Left cardiac atrium (tissue), 4 donors: ENCODE results near the gene MUC5AC. TPM values are rescaled to one million over a fixed set of nuclear protein-coding genes. Genes with fewer than 3 reads are reported as not detected.
A peak's percentile ranks its signal among the peaks of the same experiment; 100 is the strongest.
"Not testable (repeated sequence)": the region's sequence is repeated elsewhere in the genome, so short reads cannot be mapped to it uniquely, and the experiment has no call there.

Source experiments
- ATAC-seq, 2 donors: fragments of 200-7000 bp; cut with Tn5 transposase; one replicate each; pipeline ENCODE4 v1.9.1; 2020; ENCODE audit warnings: mild to moderate bottlenecking in 2 of 2, moderate library complexity in 2 of 2
- DNase-seq: peaks from one replicate; pipeline ENCODE4 v3.0.0-alpha.2; 2020
- intact Hi-C, 2 donors: fragments of 100-400 bp; cut with DNase I; formaldehyde crosslinking; loops; one replicate each; pipeline versions ENCODE4 v1.14.1 to v1.15.1; 2022 to 2023
- long read RNA-seq: library from polyadenylated mRNA; unstranded; transcript quantifications from one replicate; pipeline ENCODE4 v2.0.0, GENCODE V29; 2021
- total RNA-seq, 2 donors: library from RNA; stranded (reverse); fragmentation: NEBNext Ultra II Directional; extraction: Animal tissue kit (Norgen Biotek cat#: 25700); gene quantifications; one replicate each; pipeline ENCODE4 v1.2.1, GENCODE V29; 2021
- donor health status: DM: no; HTN: yes; CAD: no.
- donor health status: DM: no; HTN: yes; CAD: no; lungs with severe emphysema.
- donor health status: DM: yes; HTN: yes; CAD: no.
- donor health status: Dilated cardiomyopathy.

Gene MUC5AC
- not detected for total RNA-seq
- long read RNA-seq = 0 reads

GRCh38 chr11:1157645-1158591, at the start of gene MUC5AC:
TSS of gene MUC5AC (plus strand) at chr11:1157953. CDS start at chr11:1158000, 47 bp downstream.
- ATAC-seq (no peak), DNase-seq (peak; percentile 16)
- intact Hi-C loops = no loop called here

GRCh38 chr11:1108246-1108900, 49.4 kb upstream of the MUC5AC start:
- no peak for ATAC-seq
- no peak for DNase-seq
- intact Hi-C loops = no loop called here

- ATAC-seq (no peak), DNase-seq (no peak)
- intact Hi-C loops = no loop called here
Measured at GRCh38 chr11:1109101-1109917, 48.4 kb upstream of the MUC5AC start.

GRCh38 chr11:1109918-1110705, 47.6 kb upstream of the MUC5AC start:
- intact Hi-C loops = no loop called here
- ATAC-seq = no peak
- peak; percentile 18 for DNase-seq

- DNase-seq (peak; percentile 7), ATAC-seq (no peak)
- intact Hi-C loops = no loop called here
Measured at GRCh38 chr11:1111545-1112212, 46.1 kb upstream of the MUC5AC start.

GRCh38 chr11:1112351-1113191, 45.2 kb upstream of the MUC5AC start:
- ATAC-seq = no peak
- peak; percentile 13 for DNase-seq
- intact Hi-C loops = no loop called here

- ATAC-seq (no peak), DNase-seq (peak; percentile 15)
- intact Hi-C loops = no loop called here
Measured at GRCh38 chr11:1113405-1114201, 44.1 kb upstream of the MUC5AC start.

- DNase-seq, ATAC-seq, intact Hi-C loops: not testable (repeated sequence)
Measured at GRCh38 chr11:1115292-1115691, 42.5 kb upstream of the MUC5AC start.

- DNase-seq (no peak), ATAC-seq (no peak)
- intact Hi-C loops = no loop called here
Measured at GRCh38 chr11:1116104-1116503, 41.6 kb upstream of the MUC5AC start.

GRCh38 chr11:1116666-1117390, 40.9 kb upstream of the MUC5AC start:
- DNase-seq (peak; percentile 15), ATAC-seq (no peak)
- intact Hi-C loops = no loop called here

GRCh38 chr11:1117992-1118391, 39.8 kb upstream of the MUC5AC start:
- intact Hi-C loops = no loop called here
- DNase-seq = no peak
- ATAC-seq = no peak

GRCh38 chr11:1118755-1119603, 38.8 kb upstream of the MUC5AC start:
- intact Hi-C loops = no loop called here
- ATAC-seq (no peak), DNase-seq (peak; percentile 11)

- intact Hi-C loops = no loop called here
- ATAC-seq = no peak
- DNase-seq = peak; percentile 14
Measured at GRCh38 chr11:1119604-1120146, 38.1 kb upstream of the MUC5AC start.

GRCh38 chr11:1120532-1121330, 37.0 kb upstream of the MUC5AC start:
- intact Hi-C loops = no loop called here
- ATAC-seq = no peak
- DNase-seq = peak; percentile 15
